ENCODE measurements around the gene MRC1. TPM values are rescaled to one million over a fixed set of nuclear protein-coding genes. Genes with fewer than 3 reads are reported as not detected.

Gene MRC1
- total and polyA plus RNA-seq, 2 of the 8 experiments (the other 6 are each of a cell fraction or from before 2014, with no cell fraction given), result 0.03 to 0.06 TPM

- H3K9ac ChIP-seq (replicated peaks in 1 of 4; ENCODE audit: extremely low read depth in 1 of 4, low read depth in 3 of 4, low read length in 3 of 4), result no peak overlapping the region
- TF ChIP-seq SIRT6 (IDR thresholded peaks at IDR 0.05; ENCODE audit: low read length) (no peak), POU5F1 (IDR thresholded peaks at IDR 0.05; ENCODE audit: low read depth, low read length) (no peak), RAD21 (IDR thresholded peaks at IDR 0.05 in 1 of 2, conservative IDR thresholded peaks at IDR 0.05 in 1 of 2; ENCODE audit: low read depth in 2 of 2, low read length in 2 of 2) (no peak), EP300 (IDR thresholded peaks at IDR 0.05; ENCODE audit: borderline replicate concordance in 1 of 2, low read depth in 2 of 2, low read length in 2 of 2) (no peak), CHD1 (IDR thresholded peaks at IDR 0.05; ENCODE audit: low read depth, low read length) (no peak), SIX5 (IDR thresholded peaks at IDR 0.05; ENCODE audit: low read depth, low read length) (no peak), TAF1 (IDR thresholded peaks at IDR 0.05; ENCODE audit: low read depth, low read length) (no peak)
- no peak overlapping the region for H4K8ac ChIP-seq (ENCODE audit: extremely low read depth, insufficient read depth, low read length)
- no peak overlapping the region for H2BK12ac ChIP-seq (ENCODE audit: low read depth, low read length)
- no peaks in the 10 kb centered on the region for H3K27me3 ChIP-seq (replicated peaks in 1 of 4; ENCODE audit: control insufficient read depth in 3 of 4, extremely low read depth in 1 of 4, insufficient read depth in 3 of 4, low read length in 3 of 4)
- POLR2A ChIA-PET (ENCODE audit: partially characterized antibody), result no interaction called here
- H3K27ac ChIP-seq (ENCODE audit: low read depth, low read length), result no peak overlapping the region
- no peaks in the 10 kb centered on the region for H4K20me1 ChIP-seq (replicated peaks in 1 of 2; ENCODE audit: control insufficient read depth in 1 of 2, insufficient read depth in 2 of 2, low read length in 2 of 2)
- no peak overlapping the region for H2BK120ac ChIP-seq (replicated peaks; ENCODE audit: low read depth, low read length)
- H3K18ac ChIP-seq (ENCODE audit: extremely low read depth, low read length), result no peak overlapping the region
- DNase-seq (ENCODE audit: low read depth in 1 of 2, low spot score in 2 of 2) (no peak), FAIRE-seq (peak; percentile 66)
- H4K91ac ChIP-seq (replicated peaks; ENCODE audit: insufficient read length, low read length), result no peak overlapping the region
- H2AFZ ChIP-seq (ENCODE audit: low read length), result no peak overlapping the region
- H2BK20ac ChIP-seq (ENCODE audit: low read length), result no peak overlapping the region
- no peak overlapping the region for H3K56ac ChIP-seq (replicated peaks; ENCODE audit: insufficient read length, low read depth, low read length)
- H2AK5ac ChIP-seq (ENCODE audit: low read depth, low read length), result no peak overlapping the region
- no peak overlapping the region for H2BK5ac ChIP-seq (ENCODE audit: low read depth, low read length)
- no peak overlapping the region for H3K14ac ChIP-seq (ENCODE audit: insufficient read length)
- H2BK15ac ChIP-seq (ENCODE audit: low read length), result no peak overlapping the region
- H3K79me1 ChIP-seq (ENCODE audit: low read depth, low read length), result no peaks in the 10 kb centered on the region
- no peaks in the 10 kb centered on the region for H3K9me3 ChIP-seq (ENCODE audit: insufficient read depth in 2 of 2, low read depth in 1 of 2, low read length in 1 of 2)
- CTCF ChIA-PET (ENCODE audit: partially characterized antibody), result interaction anchor here (0.8 kb wide), 1 partner anchor 19 kb away, joined by 4 read pairs; no protein-coding TSS in a partner anchor
- H4K5ac ChIP-seq (ENCODE audit: insufficient read length, low read depth, low read length), result no peak overlapping the region
- H3K4me1 ChIP-seq (replicated peaks in 1 of 4; ENCODE audit: control insufficient read depth in 3 of 4, insufficient read depth in 4 of 4, low read length in 3 of 4), result no peaks in the 10 kb centered on the region
- H3K4me2 ChIP-seq (ENCODE audit: insufficient read depth in 1 of 2, low read depth in 2 of 2, low read length in 2 of 2), result no peak overlapping the region
- H3K4me3 ChIP-seq (ENCODE audit: extremely low read depth in 1 of 4, insufficient read depth in 2 of 4, low read depth in 3 of 4, low read length in 4 of 4), result no peak overlapping the region
- 93% methylated on average over 5 of the region's 5 CpGs; no CpG with 5 or more reads in 1 of the 2 experiments for WGBS, 2 experiments (ENCODE audit: extremely low coverage in 1 of 2, insufficient coverage in 1 of 2, insufficient read length in 1 of 2, insufficient replicate concordance in 2 of 2, low coverage in 1 of 2, low lambda C conversion rate in 2 of 2, missing lambda C conversion rate in 1 of 2)
- no peak overlapping the region for H3K4ac ChIP-seq (replicated peaks; ENCODE audit: insufficient read length, low read depth, low read length)
- no peaks in the 10 kb centered on the region for H3K36me3 ChIP-seq (ENCODE audit: control insufficient read depth in 2 of 4, insufficient read depth in 4 of 4, low read length in 3 of 4)
- no peak overlapping the region for H3K23ac ChIP-seq (ENCODE audit: insufficient read length)
- no peaks in the 10 kb centered on the region for H3K23me2 ChIP-seq (ENCODE audit: low read depth, low read length)
- no peaks in the 10 kb centered on the region for H3K79me2 ChIP-seq (ENCODE audit: control insufficient read depth in 1 of 2, insufficient read depth in 2 of 2, low read length in 2 of 2)
Observed at GRCh38 chr10:17861760-17862159, 52.6 kb downstream of the MRC1 start.
